Heart right ventricle (tissue), 16 donors: ENCODE measurements around the gene STUM. TPM values are rescaled to one million over a fixed set of nuclear protein-coding genes. Genes with fewer than 3 reads are reported as not detected.

Experiments
- ATAC-seq, 8 donors: fragments of 200-7000 bp; cut with Tn5 transposase; one replicate each; pipeline ENCODE4 v1.9.1; 2020; ENCODE audit warnings: mild to moderate bottlenecking in 8 of 8, moderate library complexity in 8 of 8, moderate number of reproducible peaks in 1 of 8
- DNase-seq, 2 donors: peaks; one replicate each; pipeline ENCODE4 v3.0.0-alpha.2; 2020
- H3K27ac ChIP-seq, 10 donors: fragments of 200-600 bp; sonication (generic) in 2 of 10; one replicate each; pipeline versions ENCODE4 v1.5.0 to v1.8.0; 2020 to 2022; ENCODE audit warnings: mild to moderate bottlenecking in 3 of 10
- H3K27me3 ChIP-seq, 7 donors: fragments of 200-600 bp; one replicate each; pipeline ENCODE4 v1.8.0; 2021 to 2022; ENCODE audit warnings: mild to moderate bottlenecking in 2 of 7
- H3K36me3 ChIP-seq, 9 donors: fragments of 200-600 bp; sonication (generic) in 1 of 9; one replicate each; pipeline versions ENCODE4 v1.5.0 to v1.8.0; 2020 to 2022; ENCODE audit warnings: mild to moderate bottlenecking in 2 of 9
- H3K4me1 ChIP-seq, 9 donors: fragments of 200-600 bp; sonication (generic) in 1 of 9; one replicate each; pipeline versions ENCODE4 v1.5.0 to v1.8.0; 2020 to 2022; ENCODE audit warnings: mild to moderate bottlenecking in 4 of 9
- H3K4me3 ChIP-seq, 10 donors: fragments of 200-600 bp; sonication (generic) in 2 of 10; one replicate each; pipeline versions ENCODE4 v1.5.0 to v1.8.0; 2020 to 2022; ENCODE audit warnings: mild to moderate bottlenecking in 7 of 10, moderate library complexity in 2 of 10
- H3K9me3 ChIP-seq, 11 donors: fragments of 200-600 bp in 10 of 11; sonication (generic) in 2 of 11; one replicate each; pipeline versions ENCODE4 v1.5.0 to v1.8.0; 2013 to 2022; ENCODE audit warnings: mild to moderate bottlenecking in 2 of 11, control low read depth in 1 of 11, moderate library complexity in 1 of 11
- WGBS, 2 donors: extraction: QIAGEN DNeasy Blood & Tissue Kit; methylation state at CpG; one replicate each; pipeline ENCODE4 v1.1.7; 2013; ENCODE audit warnings: inconsistent platforms in 1 of 2; 5-methylcytosine and 5-hydroxymethylcytosine counted together
- intact Hi-C, 10 donors: fragments of 100-400 bp; cut with DNase I; formaldehyde crosslinking; loops; one replicate each; pipeline versions ENCODE4 v1.11.1 to v1.14.2; 2022
- polyA plus RNA-seq, 2 donors: library from polyadenylated mRNA; stranded (reverse); fragments of 200-250 nt; gene quantifications; one replicate each; pipeline ENCODE4 v1.2.3, GENCODE V29; 2013
- total RNA-seq, 10 donors: library from RNA; stranded (reverse); fragmentation: NEBNext Ultra II Directional in 3 of 10; extraction: Animal tissue kit (Norgen Biotek cat#: 25700) in 3 of 10; gene quantifications; one replicate each; pipeline versions ENCODE4 v1.2.1 to v1.2.4, GENCODE V29; 2021 to 2023
- TF ChIP-seq, protein P1 (sequence below), 9 donors: fragments of 200-600 bp; sonication (generic) in 2 of 9; IDR thresholded peaks; one replicate each; pipeline versions ENCODE4 v1.5.0 to v1.8.0; 2021 to 2022; ENCODE audit warnings: antibody characterized with exemption in 9 of 9, mild to moderate bottlenecking in 5 of 9, moderate library complexity in 1 of 9
- donor health status: Arrhythmogenic right ventricular cardiomyopathy.
- donor health status: ischemic (EF 13 %, LVEDD 7.1; RV severe dilation, severe dysfunction).
- donor health status: healthy with polysubstance abuse.
- donor health status: DM: no; HTN: yes; CAD: no.
- donor health status: DM: no; HTN: no; CAD: no.
- donor health status: ischemic (EF 25% LVEDD 6.9; RV normal size, moderate dysfunction).
- donor health status: ischemic (EF 25% LVEDD 5.7; RV mildly dilated, moderate dysfunction).
- donor health status: healthy.
- donor health status: DM: yes; HTN: yes; CAD: no.
- donor health status: Ischemic cardiomyopathy.
- donor health status: ischemic (EF 35%, LVEDD 5.7; RV mildly dilated, moderate dysfunction).
- donor health status: nonischemic (EF 11% LVEDD 7.7; RV severe dilation, severe dysfunction).
- donor health status: DM: yes; HTN: yes; CAD: no.
- donor health status: PGD.
- donor health status: ischemic (EF 29% LVEDD 5.4; RV normal size, mild dysfunction).
- donor health status: nonischemic (EF 23%, LVEDD 6.1; RV moderate dilation, normal function).

STUM gene
- total and polyA plus RNA-seq, 12 donors, result 0.36 to 2.8 (median 0.94) TPM

DNA sequence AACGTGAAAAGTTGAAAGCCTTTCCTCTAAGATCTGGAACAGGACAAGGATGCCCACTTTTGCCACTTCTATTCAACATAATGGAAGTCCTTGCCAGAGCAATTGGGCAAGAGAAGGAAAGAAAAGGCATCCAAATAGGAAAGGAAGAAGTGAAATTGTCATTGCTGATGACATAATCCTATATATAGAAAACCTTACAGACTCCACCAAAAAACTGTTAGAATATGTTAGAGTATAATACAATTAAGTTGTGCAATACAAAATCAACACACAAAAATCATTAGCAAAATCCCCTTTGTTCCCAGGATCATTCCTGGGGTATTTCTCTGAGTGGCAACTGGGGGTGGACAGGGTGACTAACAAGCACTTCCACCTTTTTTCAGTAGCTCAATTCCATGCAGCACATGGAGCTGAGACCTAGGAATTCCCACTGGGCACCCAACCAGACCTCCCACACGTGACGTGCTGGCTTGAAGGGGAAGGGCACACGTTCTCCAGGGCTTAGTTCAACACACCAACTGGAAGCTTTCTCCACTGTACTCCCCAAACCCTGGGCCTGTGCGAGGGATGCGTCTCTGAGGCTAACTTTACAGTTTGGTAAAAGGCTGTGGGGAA lies 9.6 kb downstream of the STUM start:
- 73 to 74% methylated on average over 6 of the region's 6 CpGs for WGBS, 2 donors
- H3K27ac ChIP-seq, result no peak overlapping the region
- TF ChIP-seq, protein P1, sequence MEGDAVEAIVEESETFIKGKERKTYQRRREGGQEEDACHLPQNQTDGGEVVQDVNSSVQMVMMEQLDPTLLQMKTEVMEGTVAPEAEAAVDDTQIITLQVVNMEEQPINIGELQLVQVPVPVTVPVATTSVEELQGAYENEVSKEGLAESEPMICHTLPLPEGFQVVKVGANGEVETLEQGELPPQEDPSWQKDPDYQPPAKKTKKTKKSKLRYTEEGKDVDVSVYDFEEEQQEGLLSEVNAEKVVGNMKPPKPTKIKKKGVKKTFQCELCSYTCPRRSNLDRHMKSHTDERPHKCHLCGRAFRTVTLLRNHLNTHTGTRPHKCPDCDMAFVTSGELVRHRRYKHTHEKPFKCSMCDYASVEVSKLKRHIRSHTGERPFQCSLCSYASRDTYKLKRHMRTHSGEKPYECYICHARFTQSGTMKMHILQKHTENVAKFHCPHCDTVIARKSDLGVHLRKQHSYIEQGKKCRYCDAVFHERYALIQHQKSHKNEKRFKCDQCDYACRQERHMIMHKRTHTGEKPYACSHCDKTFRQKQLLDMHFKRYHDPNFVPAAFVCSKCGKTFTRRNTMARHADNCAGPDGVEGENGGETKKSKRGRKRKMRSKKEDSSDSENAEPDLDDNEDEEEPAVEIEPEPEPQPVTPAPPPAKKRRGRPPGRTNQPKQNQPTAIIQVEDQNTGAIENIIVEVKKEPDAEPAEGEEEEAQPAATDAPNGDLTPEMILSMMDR (IDR thresholded peaks at IDR 0.05), result no peak
- H3K36me3 ChIP-seq, result no peaks in the 10 kb centered on the region
- ATAC-seq (peak in 1 of 8 donors; percentile 42), DNase-seq (no peak)
- peaks cover 0 to 5% (median 0%) of the 10 kb centered on the region in 9 donors for H3K4me1 ChIP-seq
- no peak overlapping the region for H3K4me3 ChIP-seq
- intact Hi-C loops, result loop anchor here in 1 of 10 donors (2.0 kb wide), 1 partner anchor 53 kb away; no protein-coding TSS in a partner anchor
- H3K9me3 ChIP-seq, result no peaks in the 10 kb centered on the region
- H3K27me3 ChIP-seq, result peaks cover 0 to 5% (median 0%) of the 10 kb centered on the region in 7 donors

DNA sequence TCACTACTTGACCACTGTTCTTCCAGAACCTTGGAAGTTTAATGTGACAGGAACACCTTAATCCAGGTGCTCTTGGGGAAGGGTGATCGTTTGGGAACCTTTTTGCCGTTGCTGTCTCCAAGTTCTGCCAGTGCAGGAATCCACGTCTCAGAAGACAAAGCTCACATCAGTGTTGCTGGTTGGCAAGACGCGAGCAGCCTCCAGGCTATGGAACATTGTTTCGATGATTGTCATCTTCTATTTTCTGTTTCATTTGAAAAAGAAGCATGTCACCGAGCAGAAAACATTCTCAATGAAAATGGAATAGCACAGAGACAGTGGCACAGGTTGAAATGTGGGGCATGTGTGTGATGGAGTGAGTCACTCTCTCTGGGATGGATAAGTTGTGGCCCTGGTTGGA lies 11.7 kb downstream of the STUM start:
- WGBS, 2 donors, result 90 to 94% methylated on average over 7 of the region's 7 CpGs
- DNase-seq (no peak), ATAC-seq (no peak)
- no peaks in the 10 kb centered on the region for H3K9me3 ChIP-seq
- H3K27me3 ChIP-seq, result peaks cover 0 to 5% (median 0%) of the 10 kb centered on the region in 7 donors
- intact Hi-C loops, result no loop called here
- no peaks in the 10 kb centered on the region for H3K36me3 ChIP-seq
- peaks cover 0 to 7% (median 0%) of the 10 kb centered on the region in 9 donors for H3K4me1 ChIP-seq
- TF ChIP-seq, protein P1 (IDR thresholded peaks at IDR 0.05), result no peak
- no peak overlapping the region for H3K27ac ChIP-seq
- H3K4me3 ChIP-seq, result no peak overlapping the region

DNA sequence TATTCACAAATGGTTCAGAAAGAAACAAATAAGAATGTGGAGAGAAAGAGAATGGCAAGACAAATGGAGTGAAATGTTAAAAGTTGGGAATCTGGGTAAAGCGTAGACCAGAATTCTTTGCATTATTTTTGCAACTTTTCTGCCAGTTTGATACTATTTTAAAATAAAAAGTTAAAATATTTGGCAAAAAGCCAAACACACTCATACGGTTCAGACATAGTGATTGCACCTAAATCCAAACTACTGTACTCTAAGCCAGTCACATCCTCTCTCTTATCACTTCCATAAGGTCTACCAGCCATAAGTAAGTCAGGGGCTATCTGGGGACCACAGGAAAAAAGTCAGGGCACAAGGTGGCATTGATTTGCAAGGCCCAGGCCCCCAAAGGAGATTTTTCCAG lies 14.4 kb downstream of the STUM start:
- ATAC-seq (no peak), DNase-seq (no peak)
- 53 to 64% methylated on average over 2 of the region's 2 CpGs for WGBS, 2 donors
- peaks cover 0 to 11% (median 5%) of the 10 kb centered on the region in 9 donors for H3K4me1 ChIP-seq
- no peaks in the 10 kb centered on the region for H3K36me3 ChIP-seq
- H3K27me3 ChIP-seq, result no peaks in the 10 kb centered on the region
- H3K9me3 ChIP-seq, result no peaks in the 10 kb centered on the region
- H3K27ac ChIP-seq, result no peak overlapping the region
- no peak overlapping the region for H3K4me3 ChIP-seq
- TF ChIP-seq, protein P1 (IDR thresholded peaks at IDR 0.05), result no peak
- intact Hi-C loops, result no loop called here

DNA sequence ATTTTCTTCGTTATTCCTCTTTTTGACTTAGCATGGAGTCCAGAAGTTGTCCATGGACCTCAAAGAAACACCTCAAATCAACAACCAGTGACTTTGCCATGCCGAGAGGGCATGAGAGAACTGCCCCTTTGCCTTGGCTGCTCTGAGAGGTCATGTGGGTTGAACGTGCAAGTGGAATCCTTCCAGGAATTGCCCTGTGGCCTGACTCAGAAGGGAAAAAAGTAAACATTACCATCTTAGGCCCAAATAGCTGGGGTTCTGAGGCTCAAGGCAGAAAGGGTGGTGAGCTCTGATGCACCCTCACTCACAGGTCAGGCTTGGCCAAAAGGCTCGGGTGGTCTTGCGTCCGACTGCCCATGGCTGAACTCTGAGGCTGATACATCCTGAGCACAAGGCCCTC lies 15.1 kb downstream of the STUM start:
- peaks cover 0 to 18% (median 9%) of the 10 kb centered on the region in 9 donors for H3K4me1 ChIP-seq
- TF ChIP-seq, protein P1 (IDR thresholded peaks at IDR 0.05), result no peak
- H3K4me3 ChIP-seq, result no peak overlapping the region
- WGBS, 2 donors, result 79 to 83% methylated on average over 6 of the region's 6 CpGs
- H3K9me3 ChIP-seq, result no peaks in the 10 kb centered on the region
- DNase-seq (no peak), ATAC-seq (no peak)
- no peaks in the 10 kb centered on the region for H3K36me3 ChIP-seq
- no peak overlapping the region for H3K27ac ChIP-seq
- intact Hi-C loops, result no loop called here
- H3K27me3 ChIP-seq, result no peaks in the 10 kb centered on the region
